ENCODE data around the gene MRPS18C. TPM values are rescaled to one million over a fixed set of nuclear protein-coding genes. Genes with fewer than 3 reads are reported as not detected.

MRPS18C gene
- 35.0 and 43.8 TPM in 2 replicates for total RNA-seq (2014; rRNA removed; shearing (Covaris generic))

- peak; percentile 96 for DNase-seq (ENCODE audit: low read depth)
Measured at GRCh38 chr4:83455281-83456183, at the start of gene MRPS18C, which contains the start of gene HELQ. MRPS18C (plus strand) TSS chr4:83456058; CDS start chr4:83456078, 20 bp downstream. HELQ (minus strand) TSS chr4:83455823; CDS start chr4:83455693, 130 bp downstream.

- no peak for DNase-seq (ENCODE audit: low read depth)
Measured at GRCh38 chr4:83408908-83409307, 47.0 kb upstream of the MRPS18C start.

DNA sequence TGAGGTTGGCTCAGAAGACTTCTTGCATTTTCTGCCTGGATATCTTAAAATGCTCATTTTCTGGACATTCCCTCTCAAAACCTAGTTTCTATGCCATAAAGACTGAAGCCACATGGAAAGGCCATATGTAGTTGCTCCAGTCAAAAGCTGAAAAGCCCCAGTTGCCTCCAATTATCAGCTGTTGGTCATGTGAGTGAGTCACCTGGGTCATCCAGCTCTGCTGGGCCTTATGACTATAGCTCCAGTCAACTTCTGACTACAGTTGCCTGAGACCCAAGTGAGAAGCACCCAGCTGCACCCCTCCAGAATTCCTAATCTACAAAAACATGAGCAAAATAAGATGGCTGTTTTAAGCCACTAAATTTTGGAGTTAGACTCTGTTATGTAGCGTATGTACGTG lies 42.2 kb upstream of the MRPS18C start:
- no peak for DNase-seq (ENCODE audit: low read depth)

- no peak for DNase-seq (ENCODE audit: low read depth)
Measured at GRCh38 chr4:83417566-83417965, 38.3 kb upstream of the MRPS18C start.

DNA sequence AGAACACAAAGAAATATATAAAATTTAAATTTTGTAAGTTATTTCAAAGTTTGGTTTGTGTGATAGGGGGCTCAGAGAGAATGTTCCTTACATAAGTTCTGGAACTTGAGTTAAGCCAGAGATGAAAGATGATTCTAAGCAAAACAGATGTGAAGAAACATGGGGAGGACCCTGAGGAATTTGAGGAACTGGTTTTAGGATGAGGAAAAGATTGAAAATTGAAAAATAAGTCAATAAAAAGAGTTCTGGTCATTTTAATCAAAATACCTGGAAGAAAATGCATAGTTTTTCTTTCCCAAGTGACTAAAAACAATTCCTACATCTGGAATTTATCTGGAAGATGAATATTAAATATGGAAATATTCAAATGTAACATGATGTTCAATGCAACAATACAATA lies 37.6 kb upstream of the MRPS18C start:
- no peak for DNase-seq (ENCODE audit: low read depth)

DNA sequence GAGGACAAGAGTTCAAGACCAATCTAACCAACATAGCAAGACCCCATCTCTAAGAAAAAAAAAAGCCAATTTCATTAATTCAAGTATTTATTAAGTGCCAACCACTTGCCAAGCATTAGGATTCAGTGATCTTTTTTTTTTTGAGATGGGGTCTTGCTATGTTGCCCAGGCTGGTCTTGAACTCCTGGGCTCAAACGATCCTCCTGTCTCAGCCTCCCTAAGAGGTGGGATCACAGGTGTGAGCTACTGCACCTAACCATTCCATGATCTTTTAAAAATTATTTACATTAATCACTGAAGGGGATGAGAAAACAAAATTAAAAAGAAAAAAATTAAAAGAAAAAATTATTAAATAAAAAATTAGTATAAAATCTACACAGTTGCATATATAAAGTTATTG lies 24.7 kb upstream of the MRPS18C start:
- DNase-seq (ENCODE audit: low read depth), result no peak

GRCh38 chr4:83436680-83437079 lies 19.2 kb upstream of the MRPS18C start:
- DNase-seq (ENCODE audit: low read depth), result no peak

DNA sequence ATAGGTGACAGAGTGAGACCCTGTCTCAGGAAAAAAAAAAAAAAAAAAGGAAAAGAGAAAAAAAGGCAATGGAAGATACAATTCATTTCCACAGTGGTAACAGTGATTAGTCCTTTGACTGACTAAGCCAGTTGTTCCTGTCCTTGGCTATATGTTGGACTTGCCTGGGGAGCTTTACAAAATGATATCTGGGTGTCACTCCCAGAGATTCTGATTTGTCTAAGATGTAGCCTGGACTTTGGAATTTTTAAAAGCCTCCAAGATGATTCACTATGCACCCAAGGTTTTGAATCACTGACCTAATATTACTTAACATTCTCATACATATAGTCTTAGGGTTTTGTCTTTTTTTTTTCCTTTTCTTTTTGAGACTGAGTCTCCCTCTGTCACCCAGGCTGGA lies 17.1 kb upstream of the MRPS18C start:
- DNase-seq (ENCODE audit: low read depth), result no peak

DNA sequence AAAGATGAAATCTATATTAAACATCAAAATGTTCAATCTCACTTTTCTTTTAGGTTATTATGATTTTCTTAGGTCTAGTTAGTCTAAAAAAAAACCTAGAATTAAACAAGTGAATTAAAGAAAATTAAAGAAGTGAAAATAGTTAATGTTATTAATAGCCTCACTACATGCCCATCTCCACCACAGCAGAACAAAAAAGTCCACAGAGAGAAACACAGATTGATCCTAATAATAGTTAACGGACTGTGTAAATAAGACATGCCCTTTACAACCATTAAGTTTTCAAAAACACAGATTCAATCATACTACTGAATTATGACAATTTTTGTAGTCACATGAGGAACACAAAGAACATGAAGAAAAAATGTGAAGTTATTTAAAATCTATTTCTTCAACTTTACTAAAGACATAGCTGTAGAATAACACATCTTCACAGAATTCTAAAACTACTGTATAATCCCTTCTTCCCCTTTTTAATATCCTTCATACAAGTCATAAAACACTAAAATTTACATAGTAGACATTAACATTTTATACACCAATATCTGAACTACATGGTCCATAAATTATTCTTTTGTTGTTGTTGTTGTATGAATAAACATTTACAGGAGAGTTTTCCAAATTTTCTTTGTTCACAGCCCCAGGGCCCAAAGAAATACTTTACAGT lies 15.6 kb upstream of the MRPS18C start:
- DNase-seq (ENCODE audit: low read depth), result no peak

DNA sequence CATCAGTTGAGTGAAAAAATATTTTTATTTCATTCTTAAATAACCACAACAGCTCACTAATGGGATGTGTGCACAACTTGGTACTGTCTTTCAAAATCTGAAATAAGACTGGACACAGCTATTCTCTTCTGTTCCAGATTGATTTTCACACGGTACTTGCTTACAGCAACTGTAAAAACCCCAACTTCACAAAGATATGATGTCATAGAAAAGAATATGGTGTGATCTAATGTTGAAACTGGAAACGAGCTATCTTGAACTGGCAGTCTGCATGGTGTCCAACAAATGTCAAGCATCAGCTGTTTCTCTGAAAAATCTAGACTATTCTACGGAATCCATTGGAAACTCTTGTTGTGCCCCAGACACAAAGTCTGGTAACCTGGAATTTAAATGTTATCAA lies 15.0 kb upstream of the MRPS18C start:
- no peak for DNase-seq (ENCODE audit: low read depth)

- no peak for DNase-seq (ENCODE audit: low read depth)
Measured at GRCh38 chr4:83449009-83449408, 6.8 kb upstream of the MRPS18C start.

DNA sequence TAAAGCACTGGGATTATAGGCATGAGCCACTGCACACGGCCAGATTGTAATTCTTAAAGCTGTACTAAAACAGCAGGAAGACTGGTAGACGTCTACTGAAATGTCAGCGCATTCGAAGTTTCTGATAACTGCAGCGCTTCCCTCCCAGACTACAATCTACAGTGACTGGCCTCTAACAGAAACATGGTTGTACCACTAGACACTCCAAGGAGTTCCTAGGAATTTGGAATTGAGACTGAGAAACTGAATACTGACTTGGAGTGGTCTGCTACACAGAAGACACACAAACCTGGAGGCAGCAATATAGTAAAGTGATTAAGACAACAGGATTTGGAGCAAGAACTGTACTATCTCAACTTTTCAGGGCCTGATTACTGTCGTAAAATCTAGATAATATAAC lies 1.2 kb upstream of the MRPS18C start:
- no peak for DNase-seq (ENCODE audit: low read depth)

- no peak for DNase-seq (ENCODE audit: low read depth)
Measured at GRCh38 chr4:83456184-83456501, 285 bp downstream of the MRPS18C start.

DNA sequence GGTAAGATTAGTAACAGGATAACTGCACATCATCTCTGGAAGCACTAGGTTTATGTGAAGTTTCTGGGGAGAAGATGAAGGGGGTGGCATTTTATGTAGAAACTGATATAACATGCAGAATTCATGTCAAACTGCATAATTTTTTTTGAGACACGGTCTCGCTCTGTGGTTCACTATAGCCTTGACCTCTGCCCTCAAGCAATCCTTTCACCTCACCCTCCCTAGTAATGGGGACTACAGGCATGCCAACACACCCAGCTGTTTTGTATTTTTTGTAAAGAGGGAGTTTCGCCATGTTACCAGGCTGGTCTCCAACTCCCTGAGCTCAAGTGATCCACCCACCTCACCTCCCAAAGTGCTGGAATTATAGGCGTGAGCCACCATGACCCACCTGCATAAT lies 17.6 kb downstream of the MRPS18C start:
- no peak for DNase-seq (ENCODE audit: low read depth)

DNA sequence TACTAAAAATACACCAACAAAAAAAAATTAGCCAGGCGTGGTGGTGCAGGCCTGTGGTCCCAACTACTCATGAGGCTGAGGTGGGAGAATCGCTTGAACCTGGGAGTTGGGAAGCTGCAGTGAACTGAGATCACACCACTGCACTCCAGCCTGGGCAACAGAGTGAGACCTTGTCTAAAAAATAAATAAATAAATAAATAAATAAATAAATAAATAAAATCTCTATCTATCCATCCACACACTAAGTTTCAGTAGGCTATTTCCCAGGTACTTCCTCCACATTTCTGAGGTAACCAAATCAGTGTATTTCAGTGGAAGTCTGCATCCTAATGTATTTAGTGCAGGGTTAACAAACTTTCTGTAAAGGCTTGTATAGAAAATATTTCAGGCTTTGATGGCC lies 18.1 kb downstream of the MRPS18C start:
- DNase-seq (ENCODE audit: low read depth), result no peak

DNA sequence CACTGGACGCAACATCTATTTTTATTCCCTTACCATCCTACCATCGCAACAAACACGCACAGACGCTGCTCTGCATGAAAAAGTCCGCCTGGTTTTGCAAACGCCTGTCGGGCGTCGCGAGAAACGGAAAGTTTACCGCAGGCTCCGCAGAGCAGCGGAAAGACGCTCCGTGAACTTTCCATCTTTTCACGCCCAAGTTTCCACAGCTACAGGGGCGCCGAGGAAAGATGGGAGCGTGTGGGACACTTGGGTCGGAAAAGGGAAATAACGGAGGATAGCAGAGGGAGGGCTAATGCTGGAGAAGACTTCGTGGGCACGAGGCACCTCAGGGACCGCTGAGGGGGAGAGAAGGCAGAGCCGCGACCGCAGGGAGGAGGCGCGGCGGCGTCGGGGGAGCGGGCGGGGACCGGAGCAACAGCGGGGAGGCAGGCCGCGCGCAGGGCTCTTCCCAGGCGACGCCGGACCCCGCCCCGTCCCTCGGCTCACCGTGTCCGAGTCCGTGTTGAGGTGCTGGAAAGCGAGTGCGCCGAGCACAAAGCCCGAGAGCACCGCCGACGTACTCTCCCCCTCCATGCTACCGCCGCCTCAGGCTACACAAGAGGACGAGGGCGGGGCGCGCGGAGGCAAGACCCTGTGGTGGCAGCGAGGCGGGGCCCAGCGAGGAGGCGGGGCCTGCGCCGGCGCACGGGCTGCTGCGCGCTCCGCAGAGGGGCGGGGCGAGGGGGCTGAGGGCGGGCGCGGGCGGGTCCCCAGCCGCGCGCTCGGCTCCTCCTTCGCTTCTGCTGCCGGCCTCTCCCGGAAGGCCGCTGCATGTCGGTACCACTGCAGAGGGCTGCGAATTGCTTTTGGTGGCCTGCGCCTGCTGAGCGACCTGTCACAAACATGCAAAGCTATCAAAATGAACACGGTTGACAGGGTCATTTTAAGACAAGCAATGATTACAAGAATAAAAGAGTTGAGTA lies 28.9 kb downstream of the MRPS18C start, which contains the start of gene ABRAXAS1:
Gene ABRAXAS1 (minus strand): TSS at position 601 of the 962 bp plus-strand sequence. CDS start 28 bp downstream, at position 573.
- DNase-seq (ENCODE audit: low read depth), result peak; percentile 93

- DNase-seq (ENCODE audit: low read depth), result no peak
Measured at GRCh38 chr4:83486457-83487129, 30.7 kb downstream of the MRPS18C start.

- DNase-seq (ENCODE audit: low read depth), result no peak
Measured at GRCh38 chr4:83489711-83490326, 34.0 kb downstream of the MRPS18C start.

DNA sequence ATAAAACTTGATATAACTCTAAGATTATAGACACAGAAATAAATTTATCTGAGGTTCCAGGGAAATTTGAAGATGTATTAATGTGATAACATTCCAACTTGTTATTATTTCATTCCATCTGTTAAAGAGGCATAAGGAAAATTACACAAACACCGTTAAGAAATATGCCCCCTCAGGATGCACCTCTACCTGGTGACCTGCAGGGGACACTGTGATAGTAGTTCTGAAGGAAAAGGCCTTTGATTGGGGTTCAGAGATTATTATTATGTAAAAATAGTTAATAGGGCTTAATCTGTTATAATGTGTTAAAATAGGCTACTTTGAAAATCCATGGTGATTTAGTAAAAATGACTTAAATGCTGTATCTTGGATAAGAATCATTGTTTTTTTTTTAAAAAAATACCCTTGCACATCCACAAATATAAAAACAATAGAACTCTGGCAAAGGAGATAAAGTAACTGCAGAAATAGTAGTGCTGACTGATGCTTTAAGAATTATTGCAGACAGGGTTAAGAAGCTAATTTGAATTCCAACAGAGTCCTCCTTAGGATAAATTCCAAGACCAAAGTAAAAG lies 35.1 kb downstream of the MRPS18C start:
- peak; percentile 8 for DNase-seq (ENCODE audit: low read depth)

Measured in Daoy (cell line).